HFFc6 (cell line): ENCODE results near the gene MYO3B. TPM values are rescaled to one million over a fixed set of nuclear protein-coding genes. Genes with fewer than 3 reads are reported as not detected.
A peak's percentile ranks its signal among the peaks of the same experiment; 100 is the strongest.

Source experiments
- DNase-seq: peaks from one replicate; pipeline ENCODE4 v3.0.0-alpha.2; 2018
- H3K27ac Mint-ChIP-seq: 2 replicates; pipeline ENCODE4 v1.8.0; 2020; ENCODE audit warnings: mild to moderate bottlenecking, mixed read lengths
- H3K27me3 Mint-ChIP-seq: 2 replicates; pipeline ENCODE4 v1.8.0; 2021; ENCODE audit warnings: mild to moderate bottlenecking, moderate library complexity, mixed read lengths; ENCODE audit not compliant: insufficient read depth
- H3K36me3 Mint-ChIP-seq: 2 replicates; pipeline ENCODE4 v1.8.0; 2021; ENCODE audit warnings: low read depth, mixed read lengths
- H3K4me1 Mint-ChIP-seq: 2 replicates; pipeline ENCODE4 v1.8.0; 2020; ENCODE audit warnings: low read depth, mixed read lengths
- H3K4me3 Mint-ChIP-seq: 2 replicates; pipeline ENCODE4 v1.8.0; 2020; ENCODE audit warnings: mild to moderate bottlenecking, moderate library complexity, mixed read lengths
- H3K9me3 Mint-ChIP-seq: 2 replicates; pipeline ENCODE4 v1.8.0; 2020; ENCODE audit warnings: mild to moderate bottlenecking, mixed read lengths
- total RNA-seq, 6 experiments: library from RNA; stranded (reverse); fragmentation: NEBNext Ultra II Directional; extraction: Animal tissue kit (Norgen Biotek cat#: 25700); gene quantifications; 2 replicates in 1 of 6; 3 replicates in 5 of 6; pipeline ENCODE4 v1.2.3, GENCODE V29; 2021
- TF ChIP-seq, protein P1 (sequence below): fragments of 200-600 bp; sonication (generic); IDR thresholded peaks from 2 replicates; pipeline ENCODE4 v1.5.0; 2021; ENCODE audit warnings: antibody characterized with exemption, mild to moderate bottlenecking

MYO3B gene
- total RNA-seq, 6 experiments from 2014 or later, result not detected

DNA sequence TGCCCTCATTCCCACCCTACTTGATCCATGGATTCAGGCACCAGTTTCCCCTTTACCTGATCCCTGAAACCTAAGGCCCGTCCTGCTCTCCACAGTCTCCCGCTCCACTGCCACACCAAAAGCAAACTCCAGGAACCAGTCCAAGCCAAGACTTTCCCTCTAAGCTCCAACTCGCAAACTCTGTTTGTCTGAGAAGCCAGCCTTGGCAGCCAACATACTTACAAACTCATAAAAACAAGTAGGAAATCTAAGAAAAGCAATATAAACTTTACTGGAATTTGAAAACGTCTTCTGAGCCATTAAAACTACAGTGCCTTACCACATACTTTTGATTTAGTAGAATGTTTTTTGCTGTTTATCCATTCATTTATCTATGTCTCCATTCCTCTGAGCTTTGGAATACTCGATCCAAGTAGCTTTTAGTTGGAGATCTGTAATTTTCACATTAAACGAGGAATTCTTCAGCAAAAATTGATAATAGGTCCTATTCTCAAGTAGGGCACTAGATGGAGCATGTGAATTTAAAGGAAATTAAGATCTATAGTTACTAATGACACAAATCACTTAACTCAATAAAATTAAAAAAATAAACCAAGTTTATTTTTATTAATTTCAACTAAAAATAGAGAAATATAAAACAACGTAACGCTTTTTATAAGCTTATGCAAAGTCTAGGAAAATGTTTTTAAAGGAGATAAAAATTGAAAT lies 199.7 kb downstream of the MYO3B start:
- Mint-ChIP-seq H3K9me3 (no peaks in the 10 kb centered on the region), H3K36me3 (no peaks in the 10 kb centered on the region), H3K27ac (no peak overlapping the region), H3K4me3 (no peak overlapping the region), H3K27me3 (peaks cover 7% of the 10 kb centered on the region), H3K4me1 (no peaks in the 10 kb centered on the region; the same call in 1 of the 2 replicates)
- no peak for DNase-seq
- TF ChIP-seq, protein P1, sequence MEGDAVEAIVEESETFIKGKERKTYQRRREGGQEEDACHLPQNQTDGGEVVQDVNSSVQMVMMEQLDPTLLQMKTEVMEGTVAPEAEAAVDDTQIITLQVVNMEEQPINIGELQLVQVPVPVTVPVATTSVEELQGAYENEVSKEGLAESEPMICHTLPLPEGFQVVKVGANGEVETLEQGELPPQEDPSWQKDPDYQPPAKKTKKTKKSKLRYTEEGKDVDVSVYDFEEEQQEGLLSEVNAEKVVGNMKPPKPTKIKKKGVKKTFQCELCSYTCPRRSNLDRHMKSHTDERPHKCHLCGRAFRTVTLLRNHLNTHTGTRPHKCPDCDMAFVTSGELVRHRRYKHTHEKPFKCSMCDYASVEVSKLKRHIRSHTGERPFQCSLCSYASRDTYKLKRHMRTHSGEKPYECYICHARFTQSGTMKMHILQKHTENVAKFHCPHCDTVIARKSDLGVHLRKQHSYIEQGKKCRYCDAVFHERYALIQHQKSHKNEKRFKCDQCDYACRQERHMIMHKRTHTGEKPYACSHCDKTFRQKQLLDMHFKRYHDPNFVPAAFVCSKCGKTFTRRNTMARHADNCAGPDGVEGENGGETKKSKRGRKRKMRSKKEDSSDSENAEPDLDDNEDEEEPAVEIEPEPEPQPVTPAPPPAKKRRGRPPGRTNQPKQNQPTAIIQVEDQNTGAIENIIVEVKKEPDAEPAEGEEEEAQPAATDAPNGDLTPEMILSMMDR, result peak; percentile 36; the same call in 1 of the 2 replicates

DNA sequence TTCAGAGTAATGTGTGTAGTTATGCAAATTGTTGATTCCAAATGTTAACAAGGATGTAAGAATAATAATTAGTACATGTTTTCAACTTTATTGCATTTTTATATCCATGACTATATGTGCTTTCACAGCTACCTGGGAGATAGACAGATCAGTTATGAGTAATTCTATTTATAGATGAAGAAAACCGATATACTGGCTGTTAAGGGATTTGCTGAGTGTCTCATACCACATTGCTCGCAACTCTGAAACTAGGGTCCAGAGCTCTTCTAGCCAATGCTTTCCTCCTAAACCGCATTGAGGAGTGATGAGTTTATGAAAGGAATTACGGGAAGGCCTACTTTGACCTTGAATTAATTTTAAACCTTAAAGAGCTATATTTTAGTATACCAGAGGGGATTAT lies 202.3 kb downstream of the MYO3B start:
- Mint-ChIP-seq H3K4me3 (no peak overlapping the region), H3K27ac (no peak overlapping the region), H3K4me1 (no peaks in the 10 kb centered on the region; the same call in 1 of the 2 replicates), H3K27me3 (peaks cover 5% of the 10 kb centered on the region), H3K36me3 (no peaks in the 10 kb centered on the region), H3K9me3 (no peaks in the 10 kb centered on the region)
- no peak for DNase-seq
- TF ChIP-seq, protein P1, result no peak

DNA sequence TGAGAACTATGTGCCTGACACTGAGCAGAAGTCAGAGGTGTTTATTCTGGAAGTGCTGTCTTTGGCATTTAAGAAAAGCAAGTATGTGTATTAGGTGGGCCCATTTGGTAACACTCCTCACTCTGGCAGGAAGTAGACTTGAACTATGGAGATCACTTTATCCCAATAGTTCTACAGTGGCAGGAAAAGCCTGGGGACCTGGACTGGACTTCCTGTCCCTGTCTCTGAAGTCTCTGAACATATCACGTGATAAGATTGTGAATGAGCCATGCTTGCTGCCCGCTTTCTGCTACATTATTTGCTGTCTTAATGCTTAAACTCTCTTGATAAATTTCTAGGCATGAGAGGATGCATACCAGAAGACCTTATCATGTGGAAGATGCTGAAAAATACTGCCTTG lies 203.7 kb downstream of the MYO3B start:
- DNase-seq, result no peak
- Mint-ChIP-seq H3K36me3 (no peaks in the 10 kb centered on the region), H3K4me1 (no peaks in the 10 kb centered on the region), H3K27ac (no peak overlapping the region), H3K9me3 (no peaks in the 10 kb centered on the region), H3K27me3 (peaks cover 2% of the 10 kb centered on the region), H3K4me3 (no peak overlapping the region)
- TF ChIP-seq, protein P1, result no peak

DNA sequence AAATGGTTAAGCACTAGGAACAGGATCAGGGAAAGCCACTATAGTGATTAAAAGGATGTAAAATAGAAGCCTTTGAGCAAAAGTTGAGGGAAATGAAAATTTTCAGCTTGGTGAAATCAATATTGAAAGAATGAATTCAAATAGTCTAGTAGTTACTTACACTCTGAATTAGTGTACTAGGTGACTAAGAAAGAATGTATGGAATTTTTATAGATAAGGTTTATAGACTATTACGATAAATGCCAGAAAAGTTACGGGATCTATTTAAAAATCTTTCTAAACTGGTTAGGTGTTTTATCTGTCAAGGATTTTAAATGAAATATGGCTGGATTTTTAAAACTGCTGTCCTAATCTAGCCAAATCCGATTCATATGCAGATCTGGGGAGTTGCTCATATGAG lies 208.6 kb downstream of the MYO3B start:
- TF ChIP-seq, protein P1, result no peak
- Mint-ChIP-seq H3K4me3 (no peak overlapping the region), H3K27me3 (peaks cover 3% of the 10 kb centered on the region), H3K36me3 (no peaks in the 10 kb centered on the region), H3K4me1 (no peaks in the 10 kb centered on the region), H3K9me3 (no peaks in the 10 kb centered on the region), H3K27ac (no peak overlapping the region)
- DNase-seq, result no peak

DNA sequence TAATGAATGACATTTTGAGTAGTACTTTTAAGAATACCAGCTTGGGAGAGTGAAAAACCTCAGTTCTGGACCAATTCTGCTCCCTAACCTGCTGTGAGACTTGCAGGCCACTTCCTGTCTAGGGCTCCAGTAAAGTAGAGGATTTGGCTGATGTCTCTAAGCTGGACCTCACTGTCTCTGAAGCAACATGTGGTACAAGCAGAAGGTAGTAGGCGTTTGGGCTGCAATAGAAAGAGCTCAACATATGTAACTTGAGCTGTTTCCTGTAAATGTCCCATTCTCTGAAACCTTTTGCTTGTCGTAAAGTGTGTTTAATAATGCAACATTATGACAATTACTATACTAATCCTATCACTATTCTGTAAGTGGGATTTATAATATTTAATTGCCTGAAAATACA lies 213.1 kb downstream of the MYO3B start:
- H3K36me3 Mint-ChIP-seq, result no peaks in the 10 kb centered on the region
- no peak overlapping the region for H3K4me3 Mint-ChIP-seq
- peaks cover 1% of the 10 kb centered on the region for H3K27me3 Mint-ChIP-seq
- TF ChIP-seq, protein P1, result no peak
- no peak overlapping the region for H3K27ac Mint-ChIP-seq
- H3K9me3 Mint-ChIP-seq, result no peaks in the 10 kb centered on the region
- no peak for DNase-seq
- no peaks in the 10 kb centered on the region for H3K4me1 Mint-ChIP-seq
